Vagina (tissue), 2 donors: ENCODE results near the gene NKAIN1.

Experiments used
- CTCF ChIP-seq, 3 experiments: fragments of 450-650 bp in 2 of 3; fragments of 200-600 bp in 1 of 3; sonication (generic) in 1 of 3; IDR thresholded peaks; one replicate each; pipeline ENCODE4 v1.5.1; 2017 to 2019; ENCODE audit warnings: antibody characterized with exemption in 3 of 3, mild to moderate bottlenecking in 2 of 3, moderate library complexity in 2 of 3
- POLR2A ChIP-seq, 2 donors: fragments of 450-650 bp; IDR thresholded peaks; one replicate each; pipeline ENCODE4 v1.6.1; 2017; ENCODE audit warnings: antibody characterized with exemption in 2 of 2, mild to moderate bottlenecking in 2 of 2, moderate library complexity in 2 of 2
- POLR2AphosphoS5 ChIP-seq, 2 donors: sonication (generic); formaldehyde crosslinking; IDR thresholded peaks; one replicate each; pipeline ENCODE4 v1.9.0; 2017; ENCODE audit warnings: antibody characterized with exemption in 2 of 2, mild to moderate bottlenecking in 2 of 2, low read depth in 1 of 2; ENCODE audit not compliant: insufficient read depth in 1 of 2

GRCh38 chr1:31227891-31228568, 11.7 kb downstream of the NKAIN1 start:
- no peak for TF ChIP-seq CTCF (IDR thresholded peaks at IDR 0.05)
- no peak for TF ChIP-seq POLR2AphosphoS5 (IDR thresholded peaks at IDR 0.05; ENCODE audit: insufficient read depth in 1 of 2, low read depth in 1 of 2)
- no peak for TF ChIP-seq POLR2A (IDR thresholded peaks at IDR 0.05)
